ENCODE results near the gene ATM.
"Not testable (repeated sequence)": the region's sequence is repeated elsewhere in the genome, so short reads cannot be mapped to it uniquely, and the experiment has no call there.

ATM gene

GRCh38 chr11:108394744-108395284 is 171.9 kb downstream of the ATM start:
- no peak for DNase-seq

DNA sequence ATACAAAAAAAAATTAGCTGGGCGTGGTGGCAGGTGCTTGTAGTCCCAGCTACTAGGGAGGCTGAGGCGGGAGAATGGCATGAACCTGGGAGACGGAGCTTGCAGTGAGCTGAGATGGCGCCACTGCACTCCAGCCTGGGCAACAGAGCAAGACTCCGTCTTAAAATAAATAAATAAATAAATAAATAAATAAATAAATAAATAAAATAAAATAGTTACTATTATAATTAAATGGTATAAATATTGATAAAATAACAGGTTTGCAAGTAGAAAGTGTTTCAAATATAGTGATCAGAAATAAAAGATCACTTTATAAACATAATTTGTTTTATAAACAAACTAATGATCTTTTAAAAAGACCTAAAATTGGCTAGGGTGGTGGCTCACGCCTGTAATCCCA is 173.8 kb downstream of the ATM start:
- not testable (repeated sequence) for DNase-seq

GRCh38 chr11:108398439-108398838 is 175.6 kb downstream of the ATM start:
- no peak for DNase-seq

- no peak for DNase-seq
Measured at GRCh38 chr11:108402241-108402640, 179.4 kb downstream of the ATM start.

DNA sequence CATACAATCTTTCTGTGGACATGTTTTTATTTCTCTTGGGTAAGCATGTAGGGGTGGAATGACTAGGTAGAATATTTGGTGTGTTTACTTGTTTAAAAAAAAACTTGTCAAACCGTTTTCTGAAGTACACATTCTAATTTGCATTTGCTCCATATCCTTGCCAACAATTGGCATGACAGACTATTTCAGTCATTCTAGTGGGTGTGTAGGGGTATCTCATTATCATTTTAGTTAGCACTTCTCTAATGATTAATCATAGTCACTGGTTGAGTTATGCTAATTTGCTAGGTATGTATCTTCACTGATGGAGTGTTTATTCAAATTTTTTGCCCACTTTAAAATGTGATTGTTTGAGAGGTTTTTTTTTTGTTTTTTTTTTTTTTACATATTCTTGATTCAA is 180.2 kb downstream of the ATM start:
- peak in 1 of 2 experiments; percentile 9 for DNase-seq

- DNase-seq = no peak
Measured at GRCh38 chr11:108405706-108406105, 182.8 kb downstream of the ATM start.

DNA sequence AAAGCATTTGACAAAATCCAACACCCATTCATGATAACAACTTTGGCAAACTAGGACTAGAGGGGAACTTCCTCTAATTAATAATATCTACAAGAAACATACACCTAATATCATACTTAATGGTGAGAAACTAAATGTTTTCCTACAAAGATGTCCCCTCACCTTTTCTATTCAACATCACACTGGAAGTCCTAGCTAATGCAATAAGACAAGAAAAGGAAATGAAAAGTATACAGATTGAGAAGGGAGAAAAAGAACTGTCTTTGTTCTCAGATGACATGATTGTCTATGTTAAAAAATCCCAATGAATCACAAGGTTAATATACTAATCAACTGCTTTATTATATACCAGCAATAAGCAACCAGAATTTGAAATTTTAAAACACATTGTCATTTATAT is 192.1 kb downstream of the ATM start:
- DNase-seq = no peak

GRCh38 chr11:108417551-108417950 is 194.7 kb downstream of the ATM start:
- DNase-seq = peak; percentile 71 to 89

All from NCI-H526 (cell line).